GM19452 (cell line): ENCODE measurements around the gene GATA6.

Experiments used
- ATAC-seq: cut with Tn5 transposase; IDR thresholded peaks from one replicate; pipeline ENCODE4 v1.9.1; 2021; ENCODE audit not compliant: unreplicated experiment

GATA6 gene

DNA sequence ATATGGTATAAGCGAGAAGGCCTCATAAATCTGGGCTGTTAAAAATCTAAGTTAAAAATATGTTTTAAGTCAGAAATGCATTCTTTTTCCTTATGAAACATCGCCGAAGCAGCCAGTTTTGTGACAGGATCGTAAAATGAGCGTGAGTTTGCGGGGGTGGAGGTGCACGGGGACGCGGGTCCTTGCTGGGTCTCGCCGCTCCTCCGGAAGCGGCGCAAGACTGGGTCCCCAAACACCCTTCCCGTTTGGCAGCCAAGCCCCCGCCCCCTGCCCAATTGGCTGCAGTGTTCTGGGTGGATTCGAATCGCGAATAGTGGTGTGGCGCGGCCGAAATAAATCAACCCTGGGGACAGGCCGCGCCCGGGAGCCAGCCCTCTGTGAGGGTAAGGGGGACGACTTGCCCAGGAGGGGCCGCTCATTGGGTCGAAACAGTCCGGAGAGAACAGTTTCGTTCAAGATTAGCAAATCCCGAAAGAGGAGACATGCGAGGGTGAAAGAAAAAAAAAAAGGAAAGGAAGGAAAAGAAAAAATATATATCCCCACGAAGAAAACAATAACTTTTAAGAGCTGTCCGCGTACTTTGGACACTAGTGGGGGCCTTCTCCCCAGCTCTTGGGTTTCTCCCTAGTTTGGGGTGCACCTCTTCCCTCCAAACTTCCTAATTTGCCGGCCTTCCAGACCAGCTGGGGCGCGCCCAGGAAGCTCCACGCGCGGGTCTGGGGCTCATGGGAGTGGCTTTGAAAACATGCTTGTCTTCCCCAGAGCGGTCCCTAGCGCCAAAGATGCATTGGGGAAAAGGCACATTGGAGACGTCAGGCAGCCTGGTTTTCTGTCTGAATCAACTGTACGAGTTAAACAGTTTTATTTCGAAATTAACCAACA, 3.1 kb upstream of the GATA6 start:
- ATAC-seq = no peak

DNA sequence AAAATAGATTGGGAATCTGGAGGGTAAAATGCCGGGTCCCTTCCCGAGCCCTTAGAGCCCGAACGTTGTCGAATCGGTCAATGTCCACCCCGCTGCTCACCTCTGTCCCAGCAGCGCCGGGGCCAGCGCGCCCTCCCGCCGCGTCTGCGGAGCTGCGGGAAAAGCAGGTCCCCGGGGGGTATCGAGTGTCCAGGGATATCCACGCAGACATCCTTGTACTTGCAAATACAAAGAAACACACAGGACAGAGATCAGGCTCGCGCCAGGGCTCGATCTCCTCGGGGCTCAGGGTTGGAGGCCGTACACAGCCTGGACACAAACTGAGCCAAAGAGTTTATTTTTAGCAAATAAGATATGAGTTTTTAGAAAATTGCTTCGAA, 2.3 kb upstream of the GATA6 start:
- ATAC-seq = no peak

DNA sequence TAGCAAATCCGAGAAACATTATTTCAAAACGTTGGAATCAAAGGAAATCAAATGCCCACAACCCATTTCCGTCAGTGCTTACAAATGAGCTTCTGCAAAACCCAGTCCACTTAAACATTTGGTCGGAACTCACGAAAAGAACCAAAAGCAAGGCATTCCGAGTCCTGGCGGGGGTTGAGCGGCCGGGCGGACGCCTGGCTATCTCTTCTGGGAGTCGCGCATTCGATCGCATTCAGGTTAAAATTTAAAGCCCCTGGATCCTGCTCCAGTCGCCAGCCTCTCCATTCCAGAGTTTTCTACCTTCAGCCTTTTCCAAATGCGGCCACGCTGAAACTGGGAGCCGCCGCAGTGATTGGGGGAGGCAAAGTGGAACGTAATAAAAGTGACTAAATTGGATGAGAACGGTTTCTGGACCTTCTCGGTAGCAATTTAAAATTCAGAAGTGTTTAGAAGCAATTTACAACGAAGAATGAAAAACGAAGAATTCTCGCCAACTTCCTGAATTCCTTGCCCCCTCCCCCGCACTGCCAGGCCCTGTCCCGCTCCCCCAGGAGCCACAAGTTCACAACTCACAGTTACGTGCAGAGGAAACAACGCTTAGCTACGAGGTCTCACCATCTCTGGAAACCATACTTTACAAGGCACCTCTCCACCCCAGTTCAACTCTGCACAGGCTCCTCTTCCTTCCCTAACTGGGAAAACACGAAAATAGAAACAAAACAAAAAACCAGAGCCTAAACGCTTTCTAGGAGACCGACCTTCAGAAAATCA, 1.7 kb upstream of the GATA6 start:
- no peak for ATAC-seq

DNA sequence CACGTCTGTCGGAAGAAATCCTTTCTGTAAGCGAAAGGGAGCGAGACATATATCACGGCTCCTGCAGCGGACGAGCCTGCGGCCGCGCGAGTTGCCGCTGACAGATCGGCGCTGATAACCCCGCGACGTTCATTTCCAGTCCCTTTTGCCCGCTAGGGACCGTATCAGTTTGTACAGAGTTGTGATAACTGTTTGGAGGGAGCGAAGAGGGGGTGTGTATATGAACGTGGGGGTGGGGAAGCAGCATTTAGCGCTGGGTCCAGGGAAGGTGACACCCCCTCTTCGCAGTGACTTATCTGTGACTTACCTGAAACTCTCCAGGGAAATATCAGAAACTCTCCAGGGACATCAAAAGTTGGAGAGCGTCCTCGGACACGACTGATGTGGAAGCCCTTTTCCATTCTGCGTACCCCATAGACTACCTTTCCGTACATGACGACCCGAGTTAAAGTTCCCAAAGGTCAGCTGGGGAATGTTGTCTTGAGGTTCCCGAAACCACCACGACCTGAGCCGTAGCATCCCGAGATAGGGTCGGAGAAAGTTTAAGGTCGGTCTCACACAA, 948 bp upstream of the GATA6 start:
- no peak for ATAC-seq

DNA sequence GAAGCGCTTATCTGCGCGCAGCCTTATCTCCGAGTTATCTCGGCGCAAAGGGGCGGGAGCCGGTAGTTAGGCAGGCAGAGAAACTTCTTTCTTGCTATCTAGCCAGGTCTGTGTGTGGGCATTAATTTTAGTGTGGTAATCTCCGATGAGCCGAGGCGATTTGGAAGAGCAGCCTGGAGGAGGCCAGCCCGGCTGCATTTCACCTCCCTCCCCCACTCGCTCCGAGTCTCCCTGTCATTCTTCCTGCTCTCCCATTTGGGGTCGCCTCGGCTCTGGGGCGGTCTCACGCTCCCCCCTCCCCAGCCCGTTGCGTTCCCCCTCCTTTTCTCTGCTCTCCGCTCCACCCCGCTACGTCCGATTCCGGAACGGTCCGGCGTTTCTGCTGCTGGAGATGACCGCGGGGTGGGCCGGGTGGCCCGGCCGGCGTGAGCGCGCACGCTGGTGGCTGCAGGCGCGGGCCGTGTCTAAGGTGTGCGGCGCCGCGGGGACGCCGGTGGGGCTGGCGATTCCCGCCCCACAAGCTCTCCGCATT, 566 bp downstream of the GATA6 start:
- no peak for ATAC-seq

DNA sequence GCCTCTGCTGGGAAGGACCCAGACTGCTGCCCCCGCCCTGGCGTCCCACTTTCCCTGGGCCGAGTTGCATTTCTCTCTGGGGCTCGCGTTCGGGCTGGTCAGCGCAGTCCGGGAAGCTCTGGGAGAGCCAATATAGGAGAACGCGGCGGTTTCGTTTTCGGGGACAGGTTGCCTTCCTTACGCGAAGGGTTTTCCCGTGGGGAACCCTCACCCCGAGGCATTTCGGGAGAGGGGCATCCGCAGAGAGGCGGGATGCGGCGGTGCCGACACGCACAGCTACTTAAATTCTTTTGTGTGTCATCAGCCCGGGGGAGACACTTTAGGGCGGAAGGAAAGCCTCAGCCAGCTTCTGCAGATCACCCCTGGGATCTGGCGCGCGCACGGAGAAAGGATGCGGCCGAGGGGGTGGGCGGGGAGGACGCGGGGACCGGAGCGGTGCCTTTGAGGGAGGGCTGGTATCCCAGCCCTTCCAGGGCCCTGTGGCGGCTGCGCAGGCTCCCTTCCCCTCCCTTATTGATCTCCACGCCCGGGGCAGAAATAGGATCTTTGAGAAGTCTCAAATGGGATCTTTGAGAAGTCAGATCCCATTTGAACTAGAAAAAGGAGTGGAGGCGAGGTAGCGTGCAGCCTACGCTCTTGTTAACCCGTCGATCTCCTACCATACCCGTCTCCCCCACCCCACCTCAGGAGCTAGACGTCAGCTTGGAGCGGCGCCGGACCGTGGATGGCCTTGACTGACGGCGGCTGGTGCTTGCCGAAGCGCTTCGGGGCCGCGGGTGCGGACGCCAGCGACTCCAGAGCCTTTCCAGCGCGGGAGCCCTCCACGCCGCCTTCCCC, 1.2 kb downstream of the GATA6 start:
- ATAC-seq = no peak

DNA sequence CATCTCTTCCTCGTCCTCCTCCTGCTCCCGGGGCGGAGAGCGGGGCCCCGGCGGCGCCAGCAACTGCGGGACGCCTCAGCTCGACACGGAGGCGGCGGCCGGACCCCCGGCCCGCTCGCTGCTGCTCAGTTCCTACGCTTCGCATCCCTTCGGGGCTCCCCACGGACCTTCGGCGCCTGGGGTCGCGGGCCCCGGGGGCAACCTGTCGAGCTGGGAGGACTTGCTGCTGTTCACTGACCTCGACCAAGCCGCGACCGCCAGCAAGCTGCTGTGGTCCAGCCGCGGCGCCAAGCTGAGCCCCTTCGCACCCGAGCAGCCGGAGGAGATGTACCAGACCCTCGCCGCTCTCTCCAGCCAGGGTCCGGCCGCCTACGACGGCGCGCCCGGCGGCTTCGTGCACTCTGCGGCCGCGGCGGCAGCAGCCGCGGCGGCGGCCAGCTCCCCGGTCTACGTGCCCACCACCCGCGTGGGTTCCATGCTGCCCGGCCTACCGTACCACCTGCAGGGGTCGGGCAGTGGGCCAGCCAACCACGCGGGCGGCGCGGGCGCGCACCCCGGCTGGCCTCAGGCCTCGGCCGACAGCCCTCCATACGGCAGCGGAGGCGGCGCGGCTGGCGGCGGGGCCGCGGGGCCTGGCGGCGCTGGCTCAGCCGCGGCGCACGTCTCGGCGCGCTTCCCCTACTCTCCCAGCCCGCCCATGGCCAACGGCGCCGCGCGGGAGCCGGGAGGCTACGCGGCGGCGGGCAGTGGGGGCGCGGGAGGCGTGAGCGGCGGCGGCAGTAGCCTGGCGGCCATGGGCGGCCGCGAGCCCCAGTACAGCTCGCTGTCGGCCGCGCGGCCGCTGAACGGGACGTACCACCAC, 2.1 kb downstream of the GATA6 start:
- ATAC-seq = no peak

DNA sequence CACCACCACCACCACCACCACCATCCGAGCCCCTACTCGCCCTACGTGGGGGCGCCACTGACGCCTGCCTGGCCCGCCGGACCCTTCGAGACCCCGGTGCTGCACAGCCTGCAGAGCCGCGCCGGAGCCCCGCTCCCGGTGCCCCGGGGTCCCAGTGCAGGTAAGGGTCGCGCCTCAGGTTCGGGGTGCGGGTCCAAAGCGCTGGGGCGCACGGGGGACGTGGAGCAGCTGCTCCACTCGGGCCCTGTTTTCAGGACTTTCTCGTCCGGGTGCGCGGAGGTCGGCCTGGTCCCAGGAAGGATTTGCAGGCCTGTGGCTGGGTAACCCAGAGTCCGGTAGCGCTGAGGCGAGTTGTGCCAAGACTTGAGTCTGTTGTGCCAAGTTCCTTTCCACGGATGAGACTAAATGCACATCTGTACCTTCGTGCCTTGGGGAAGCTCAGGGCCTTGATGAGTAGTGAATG, 2.8 kb downstream of the GATA6 start:
- no peak for ATAC-seq

DNA sequence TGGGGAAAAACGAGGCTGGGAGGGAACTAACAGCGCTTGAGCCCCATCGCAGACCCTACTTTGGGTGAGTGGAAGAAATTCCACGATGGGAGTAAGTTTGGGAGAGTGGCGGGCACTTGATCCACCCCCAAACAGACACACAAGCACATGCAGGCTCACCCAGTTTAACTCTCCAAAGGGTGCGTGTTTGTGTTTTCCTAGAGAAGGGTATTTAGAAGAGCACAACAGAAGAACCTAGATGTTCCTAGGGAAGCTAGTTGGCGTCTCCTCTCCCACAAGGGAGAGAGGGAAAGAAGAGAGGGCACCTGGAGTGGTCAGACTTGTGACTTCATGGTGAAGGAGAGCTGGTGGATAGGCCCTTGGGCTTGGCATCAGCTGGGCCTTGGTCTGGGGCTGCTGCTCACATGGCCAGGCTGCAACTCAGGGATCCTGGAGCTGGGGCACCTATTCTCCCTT, 3.2 kb downstream of the GATA6 start:
- no peak for ATAC-seq

DNA sequence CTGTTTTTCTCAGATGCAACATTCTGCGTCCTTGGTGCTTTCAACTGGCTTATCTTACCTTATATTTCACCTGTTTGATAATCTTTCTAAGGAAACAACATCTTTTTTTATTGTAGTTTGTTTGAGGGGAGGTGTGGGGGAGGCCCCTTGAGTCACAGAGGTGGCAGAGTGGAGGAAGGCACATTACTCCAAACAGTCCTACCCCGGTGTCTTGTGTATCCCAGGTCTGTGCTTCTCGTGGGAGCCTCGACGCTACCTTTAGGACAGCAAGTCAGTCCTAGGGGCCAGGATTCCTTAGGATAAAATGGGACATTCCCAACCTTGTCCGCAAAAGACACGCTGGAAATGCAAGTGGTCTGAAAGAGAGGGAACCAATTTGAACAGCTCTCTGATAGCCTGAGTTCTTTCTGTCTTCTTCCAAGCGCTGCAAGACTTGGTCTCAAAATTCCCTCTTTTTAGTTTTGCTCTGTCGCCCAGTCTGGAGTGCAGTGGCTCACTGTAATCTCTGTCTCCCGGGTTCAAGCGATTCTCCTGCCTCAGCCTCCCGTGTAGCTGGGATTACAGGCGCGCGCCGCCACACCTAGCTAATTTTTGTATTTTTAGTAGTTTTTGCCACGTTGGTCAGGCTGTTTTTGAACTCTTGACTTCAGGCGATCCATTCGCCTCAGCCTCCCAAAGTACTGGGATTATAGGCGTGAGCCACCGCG, 4.0 kb downstream of the GATA6 start:
- no peak for ATAC-seq

DNA sequence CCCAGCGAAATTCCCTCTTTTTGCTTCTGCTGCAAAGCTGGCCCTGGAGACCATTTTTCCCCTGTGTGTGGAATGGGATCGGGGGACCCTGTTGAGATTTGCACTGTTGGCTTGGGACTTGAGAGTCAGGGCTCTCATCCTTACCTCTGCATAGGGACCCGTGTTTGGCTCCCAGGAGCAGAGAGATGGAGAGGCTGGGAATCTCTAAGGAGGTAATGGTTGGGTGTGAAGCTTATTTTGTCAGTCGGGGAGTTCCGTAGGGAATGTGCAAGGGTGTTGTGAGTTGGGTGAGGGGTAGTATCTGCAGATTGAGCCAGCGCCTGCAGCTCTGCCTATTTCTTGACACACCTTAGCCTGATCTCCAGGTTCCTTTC, 4.5 kb downstream of the GATA6 start:
- no peak for ATAC-seq

DNA sequence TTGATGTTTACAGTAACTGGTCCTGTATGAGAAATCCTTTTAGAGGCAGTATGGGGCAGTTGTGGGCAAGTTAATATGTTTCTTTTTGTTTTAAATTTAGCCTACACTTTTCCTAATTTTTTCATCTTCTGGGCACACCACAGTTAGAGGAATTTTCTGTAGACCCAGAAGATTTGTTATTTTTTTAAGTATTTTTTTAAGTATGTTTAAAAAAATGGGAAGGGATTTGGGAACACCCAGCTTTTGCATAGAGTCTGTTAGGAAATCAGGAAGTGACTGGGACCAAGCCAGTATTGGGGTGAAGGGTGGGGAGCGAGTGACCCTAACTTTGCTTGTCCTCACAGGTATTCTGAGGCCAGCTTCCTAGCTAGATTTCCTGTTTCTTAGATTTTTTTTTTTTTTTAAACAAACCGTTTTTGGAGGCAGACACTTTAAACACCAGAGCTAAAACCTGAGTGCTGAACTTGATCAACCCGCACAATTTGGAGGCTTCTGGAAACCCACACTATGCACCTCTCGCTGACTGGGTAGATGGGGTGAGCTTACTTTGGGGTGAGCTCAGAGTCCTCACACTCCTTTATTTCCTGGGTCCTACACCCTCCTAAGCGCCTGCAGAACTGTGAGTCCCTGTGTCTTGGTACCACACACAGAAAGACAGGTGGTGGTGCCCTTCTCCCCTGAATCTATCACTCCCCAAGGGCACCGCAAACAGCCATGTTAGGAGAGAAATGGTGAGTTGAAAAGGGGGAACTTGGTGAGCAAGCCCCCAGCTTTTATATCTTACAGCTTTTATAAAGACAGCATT, 5.2 kb downstream of the GATA6 start:
- ATAC-seq = no peak

DNA sequence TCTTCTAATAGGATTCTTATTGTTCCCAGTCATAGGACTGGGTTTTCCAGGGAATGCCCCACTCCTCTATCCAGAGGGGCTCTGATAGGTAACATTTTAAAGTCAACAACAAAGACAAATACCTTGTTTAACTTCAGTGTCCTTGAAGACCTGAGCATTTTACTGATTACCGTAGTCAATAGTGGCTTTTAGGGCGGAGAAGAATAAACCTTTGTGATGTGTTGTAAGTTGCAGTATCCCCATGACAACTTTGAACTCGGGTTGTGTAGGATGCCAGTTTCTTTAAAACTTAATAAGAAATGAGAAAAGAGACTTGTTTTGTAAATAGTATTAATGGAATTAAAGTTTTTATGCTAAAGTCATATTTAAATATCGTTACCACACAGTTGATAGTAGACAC, 6.0 kb downstream of the GATA6 start:
- ATAC-seq = no peak

DNA sequence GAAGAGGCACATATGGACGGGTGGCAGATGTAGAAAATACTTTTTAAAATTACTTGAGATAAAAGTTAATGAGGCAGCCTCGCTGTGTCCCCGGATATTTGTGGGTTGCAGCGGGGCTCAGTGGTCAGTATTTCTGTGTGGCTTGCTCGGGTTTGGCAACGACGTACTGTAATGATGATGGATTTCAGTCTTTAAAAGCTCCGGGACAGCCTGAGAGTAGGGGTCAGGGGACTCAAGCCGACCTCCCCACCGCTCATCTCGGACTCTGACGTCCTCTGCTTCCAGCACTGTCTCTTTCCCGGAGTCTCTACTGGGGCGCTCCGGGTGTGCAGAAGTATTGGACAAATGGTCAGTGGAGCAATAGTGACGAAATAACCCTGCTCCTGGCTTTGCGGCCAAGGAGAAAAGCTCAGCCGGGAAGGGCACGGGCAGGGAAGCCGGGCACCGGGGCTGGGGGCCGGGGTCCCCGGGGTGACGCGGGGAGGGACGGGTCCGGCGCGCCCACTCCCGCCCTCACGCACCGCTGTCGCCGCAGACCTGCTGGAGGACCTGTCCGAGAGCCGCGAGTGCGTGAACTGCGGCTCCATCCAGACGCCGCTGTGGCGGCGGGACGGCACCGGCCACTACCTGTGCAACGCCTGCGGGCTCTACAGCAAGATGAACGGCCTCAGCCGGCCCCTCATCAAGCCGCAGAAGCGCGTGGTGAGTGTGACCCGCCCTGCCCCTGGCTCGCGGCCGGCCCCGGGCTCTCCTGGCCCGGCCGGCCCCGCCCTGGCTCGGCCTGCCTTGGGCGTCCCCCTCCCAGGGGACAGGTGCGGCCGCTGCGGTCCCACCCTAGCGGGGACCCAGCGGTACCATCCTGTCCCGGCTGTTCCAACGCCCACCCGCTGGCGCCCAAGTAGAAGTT, 7.3 kb downstream of the GATA6 start:
- no peak for ATAC-seq

DNA sequence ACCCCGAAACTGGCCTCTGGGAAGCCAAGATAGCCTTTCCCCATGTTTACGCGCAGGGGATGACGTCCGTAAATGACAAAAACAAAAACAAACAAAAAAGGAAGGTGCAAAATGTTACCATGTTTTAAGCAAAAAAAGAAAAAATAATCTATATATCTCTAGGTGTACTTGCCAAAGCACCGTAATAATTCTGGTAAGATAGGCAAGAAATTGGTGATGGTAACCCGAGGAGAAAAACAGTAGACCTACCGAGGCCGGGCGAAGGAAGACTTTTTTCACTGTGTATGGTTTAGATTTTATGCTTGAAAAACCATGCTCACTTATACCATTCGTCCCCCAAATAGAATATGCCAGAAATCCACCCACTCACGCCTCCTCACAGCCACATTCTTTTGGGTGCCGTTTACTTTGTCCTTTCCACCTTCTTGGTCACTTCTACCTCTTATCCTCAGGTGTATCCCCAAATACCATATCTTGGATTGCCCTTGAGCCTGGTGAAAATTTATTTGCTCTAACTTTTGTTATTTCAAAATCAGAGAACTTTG, 8.0 kb downstream of the GATA6 start:
- no peak for ATAC-seq

DNA sequence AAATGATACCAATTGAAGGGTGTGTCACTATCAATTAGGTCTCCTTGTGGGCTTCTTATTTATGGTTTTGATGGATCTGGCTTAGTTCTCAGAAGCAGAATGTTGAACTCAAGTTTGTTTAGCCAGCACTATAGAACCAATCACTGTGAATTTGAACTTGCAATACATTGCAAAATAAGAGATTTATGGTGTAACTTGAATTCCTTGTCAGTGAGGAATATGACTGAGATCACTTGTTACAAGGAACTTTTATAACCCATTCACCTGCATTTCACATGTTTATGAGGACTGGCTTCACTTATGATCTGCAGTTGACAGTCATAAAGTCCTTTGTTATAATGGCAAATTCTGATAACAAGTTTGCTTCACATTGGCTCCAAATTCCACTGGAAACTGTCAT, 9.8 kb downstream of the GATA6 start:
- ATAC-seq = no peak

DNA sequence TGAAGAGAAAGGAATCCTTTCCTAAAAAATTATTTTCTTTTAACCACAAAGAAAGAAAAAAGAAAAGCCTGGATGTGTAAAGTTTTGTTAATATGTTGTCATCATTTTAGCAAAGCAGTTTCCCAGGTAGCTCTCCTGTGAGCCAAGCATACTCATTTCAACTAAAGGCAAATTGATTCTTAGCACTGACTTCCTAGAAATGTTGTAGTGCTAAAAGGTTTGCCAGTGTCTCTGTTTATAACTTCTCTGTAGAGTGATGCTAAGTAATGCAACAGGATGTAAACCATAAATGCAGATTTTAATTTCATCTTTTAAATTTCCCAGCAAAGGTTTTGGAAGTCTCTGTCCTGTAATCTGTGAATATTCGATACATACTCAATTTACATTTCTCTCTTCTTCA, 10.2 kb downstream of the GATA6 start:
- ATAC-seq = no peak
